Stimulated activated CD4-positive, alpha-beta T cell treated with anti-CD3 and anti-CD28 coated beads, Interleukin-15, amount 100 ng/mL, for 48 hours (primary cell): ENCODE measurements around the gene DDX11.
"Not testable (repeated sequence)": the region's sequence is repeated elsewhere in the genome, so short reads cannot be mapped to it uniquely, and the experiment has no call there.

Source experiments
- DNase-seq, 2 donors: peaks; one replicate each; pipeline ENCODE4 v3.0.0-alpha.2; 2020; ENCODE audit warnings: low read depth in 2 of 2

Gene DDX11

DNA sequence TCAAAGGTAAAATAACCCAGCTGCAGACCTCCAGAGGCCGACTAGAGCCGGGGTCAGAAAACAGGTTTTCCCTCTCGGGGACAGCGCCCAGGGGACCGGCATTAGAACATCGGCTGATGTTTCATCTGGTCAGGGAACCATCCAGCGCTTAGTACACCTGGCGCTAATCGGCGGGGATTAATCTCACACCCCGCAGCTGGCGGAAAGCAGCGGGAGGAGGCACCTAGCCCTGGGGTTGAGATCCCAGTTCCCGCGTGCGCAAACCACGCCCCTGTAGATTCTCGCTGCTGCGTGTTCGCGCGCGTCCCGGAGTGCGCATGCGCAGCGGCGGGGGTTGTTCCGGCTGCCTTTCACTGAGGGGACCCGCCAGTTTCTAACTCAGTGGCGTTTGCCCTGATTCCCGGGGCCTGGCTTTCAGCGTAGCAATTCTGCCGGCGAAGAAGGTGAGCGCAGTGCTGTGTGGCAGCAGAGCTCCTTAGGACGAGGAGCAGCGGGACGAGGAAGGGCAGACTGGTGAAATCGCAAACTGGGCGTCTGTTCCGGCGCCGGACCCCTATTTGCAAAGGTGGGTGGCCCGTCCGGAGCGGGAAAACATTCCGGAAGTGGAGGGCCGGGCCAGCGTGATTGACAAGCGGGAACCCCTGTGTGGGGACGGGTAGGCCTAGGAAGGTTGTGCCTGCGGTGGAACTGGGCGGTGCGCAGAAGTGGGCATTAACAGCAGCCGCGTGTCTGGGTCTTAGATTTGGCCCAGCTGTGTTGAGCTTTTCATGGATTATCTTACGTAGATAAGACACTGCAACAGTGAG is at the start of gene DDX11:
TSS of gene DDX11 (plus strand) at position 334 of the 806 bp plus-strand sequence. CDS start 4,534 bp downstream, outside the sequence.
- DNase-seq, result peak; percentile 87 to 90

DNA sequence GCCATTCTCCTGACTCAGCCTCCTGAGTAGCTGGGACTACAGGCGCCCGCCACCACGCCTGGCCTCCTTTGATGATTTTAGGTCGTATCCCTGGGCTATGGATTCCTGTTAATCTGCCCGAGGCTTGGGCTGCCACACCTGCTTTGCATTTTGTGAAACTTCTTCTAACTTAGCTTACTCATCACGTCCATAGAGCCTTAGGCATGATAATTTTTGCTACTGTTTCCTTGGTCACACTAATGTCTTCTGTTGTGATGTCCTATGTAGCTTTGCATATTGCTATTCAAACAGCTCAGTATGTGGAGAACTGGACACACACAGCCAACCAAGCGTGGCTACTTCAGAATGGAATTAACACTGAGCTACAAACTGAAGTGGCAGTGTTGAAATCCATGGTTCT is 47.5 kb upstream of the DDX11 start:
- DNase-seq, result no peak

DNA sequence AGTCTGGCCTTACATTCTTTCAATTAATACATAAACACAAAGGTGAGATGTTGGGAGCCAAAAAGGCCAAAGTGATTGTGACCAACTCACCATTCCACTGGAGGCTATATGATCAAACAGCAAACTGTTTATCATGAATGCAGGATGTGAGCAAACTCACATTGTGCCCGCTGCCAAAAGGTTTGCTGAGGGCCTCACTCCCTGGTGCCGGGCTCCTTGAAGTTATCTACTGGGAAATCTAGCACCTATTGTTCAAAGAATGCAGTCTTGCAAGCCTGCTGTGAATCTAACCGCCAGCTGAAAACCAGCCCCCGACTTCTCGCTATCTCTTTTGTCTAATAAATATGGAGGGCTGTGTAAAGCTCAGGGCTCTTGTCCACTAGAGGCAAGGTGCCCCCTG is 46.7 kb upstream of the DDX11 start:
- DNase-seq, result not testable (repeated sequence)

GRCh38 chr12:31029468-31029867 is 44.2 kb upstream of the DDX11 start:
- DNase-seq, result no peak

DNA sequence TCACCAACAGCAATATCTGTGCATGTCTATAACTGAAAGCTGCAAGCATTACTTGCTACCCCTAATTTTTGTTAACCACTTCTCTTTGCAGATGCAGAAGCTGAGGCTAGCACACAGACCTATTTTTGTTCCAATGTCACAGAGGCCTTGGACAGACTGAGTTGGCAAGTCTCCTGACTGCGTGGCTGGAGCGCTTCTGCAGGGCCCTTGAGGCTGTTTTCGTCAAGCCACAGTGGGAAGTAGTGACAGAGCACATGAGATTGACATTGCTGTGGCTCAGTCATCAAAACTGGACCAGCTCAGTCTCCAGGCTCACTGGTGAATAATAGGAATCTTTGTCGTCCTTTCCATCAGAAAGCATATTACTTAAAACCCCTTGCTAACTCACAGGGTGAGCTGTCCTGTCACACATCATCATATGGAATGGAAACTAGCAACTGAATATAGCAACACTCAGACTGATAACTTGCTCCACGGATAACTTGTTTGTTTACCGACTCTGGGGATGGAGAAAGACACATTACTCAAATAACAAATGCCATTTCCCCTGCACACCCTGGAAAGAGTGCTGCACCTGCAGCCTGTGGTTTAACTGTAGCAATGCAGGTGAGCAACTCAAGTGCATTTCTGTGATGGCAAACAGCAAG is 43.6 kb upstream of the DDX11 start:
- no peak for DNase-seq

DNA sequence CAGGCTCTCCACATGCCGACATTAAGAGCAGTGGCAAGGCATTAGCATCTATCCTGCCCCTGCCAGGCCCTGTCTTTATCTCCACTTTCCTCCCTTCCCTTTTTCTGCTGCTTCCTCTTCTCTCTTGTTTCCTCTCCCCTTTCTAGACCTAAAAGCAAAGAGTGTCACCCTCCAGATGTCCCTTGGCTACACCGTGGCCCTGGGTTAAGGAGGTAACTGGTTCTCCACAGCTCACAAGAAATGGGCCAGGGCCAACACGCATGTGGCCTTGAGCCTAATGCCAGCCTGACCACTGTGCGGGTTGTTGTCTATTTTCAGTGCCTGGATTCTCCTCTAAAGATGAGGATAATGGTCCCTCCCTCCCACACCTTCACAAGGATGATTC is 41.7 kb upstream of the DDX11 start:
- no peak for DNase-seq

DNA sequence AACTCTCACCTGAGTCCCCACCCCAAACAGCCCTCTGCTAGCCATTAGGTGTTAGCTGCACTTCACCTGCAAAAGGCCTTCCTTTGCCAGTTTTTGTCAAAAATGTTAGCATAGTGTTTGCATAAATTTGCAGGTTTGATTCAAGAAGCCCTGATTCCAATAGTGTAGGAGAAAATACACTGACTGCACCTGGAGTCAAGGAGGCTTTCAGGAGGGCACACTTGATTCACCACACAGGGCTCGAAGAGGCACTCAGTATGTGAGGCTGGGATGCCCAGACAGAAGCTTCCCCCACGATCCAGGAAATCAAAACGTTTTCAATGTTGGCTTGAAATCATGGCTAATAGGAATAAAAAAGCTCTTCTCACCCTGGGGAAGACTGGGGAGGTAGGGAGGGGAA is 40.5 kb upstream of the DDX11 start:
- no peak for DNase-seq

DNA sequence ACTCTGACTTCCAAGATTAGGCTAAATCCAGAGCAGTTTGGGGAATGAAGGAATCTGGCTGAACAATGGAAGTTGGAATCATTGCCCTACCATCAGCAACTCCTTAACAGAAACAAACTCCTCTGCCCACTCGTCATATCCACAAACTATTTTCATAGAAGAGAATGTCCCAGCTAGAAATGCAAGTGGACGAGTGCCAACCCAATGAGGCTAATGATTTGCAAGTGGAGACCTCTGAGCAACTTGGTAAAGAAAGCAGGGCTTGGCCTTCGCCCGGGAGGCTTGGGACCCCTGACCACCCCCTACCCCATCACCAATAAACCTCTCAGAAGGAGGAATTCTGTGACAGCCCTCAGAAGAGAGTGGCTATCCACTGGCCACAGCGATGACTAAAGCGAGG is 40.0 kb upstream of the DDX11 start:
- DNase-seq, result no peak

- no peak for DNase-seq
These were observed 39.3 kb upstream of the DDX11 start for GRCh38 chr12:31034372-31034771.

DNA sequence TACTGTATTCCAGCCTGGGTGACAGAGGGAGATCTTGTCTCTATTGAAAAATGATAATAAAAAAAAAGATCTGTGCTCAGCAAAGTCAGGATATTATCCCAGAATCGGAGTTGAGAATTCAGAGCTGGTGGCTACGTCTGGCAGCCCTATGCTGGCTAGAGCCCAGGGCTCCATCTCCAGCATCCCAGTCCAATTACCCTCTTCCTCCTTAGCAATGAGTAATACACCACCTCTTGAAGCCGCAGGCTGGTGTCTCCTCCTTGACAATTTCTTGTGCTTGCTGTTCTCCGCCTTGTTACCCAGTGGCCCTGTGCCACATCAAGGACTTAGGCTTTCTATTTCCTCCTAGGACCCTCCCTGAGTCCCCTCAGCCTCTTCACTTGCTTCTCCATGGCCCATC is 38.4 kb upstream of the DDX11 start:
- DNase-seq, result no peak

- no peak for DNase-seq
These were observed 37.5 kb upstream of the DDX11 start for GRCh38 chr12:31035967-31036665.

- DNase-seq, result no peak
These were observed 36.6 kb upstream of the DDX11 start for GRCh38 chr12:31037028-31037427.

- no peak for DNase-seq
These were observed 35.7 kb upstream of the DDX11 start for GRCh38 chr12:31037931-31038330.

- no peak for DNase-seq
These were observed 32.6 kb upstream of the DDX11 start for GRCh38 chr12:31041033-31041564.

- DNase-seq, result not testable (repeated sequence)
These were observed 23.5 kb upstream of the DDX11 start for GRCh38 chr12:31050143-31050542.

- DNase-seq, result not testable (repeated sequence)
These were observed 23.1 kb upstream of the DDX11 start for GRCh38 chr12:31050548-31050947.

DNA sequence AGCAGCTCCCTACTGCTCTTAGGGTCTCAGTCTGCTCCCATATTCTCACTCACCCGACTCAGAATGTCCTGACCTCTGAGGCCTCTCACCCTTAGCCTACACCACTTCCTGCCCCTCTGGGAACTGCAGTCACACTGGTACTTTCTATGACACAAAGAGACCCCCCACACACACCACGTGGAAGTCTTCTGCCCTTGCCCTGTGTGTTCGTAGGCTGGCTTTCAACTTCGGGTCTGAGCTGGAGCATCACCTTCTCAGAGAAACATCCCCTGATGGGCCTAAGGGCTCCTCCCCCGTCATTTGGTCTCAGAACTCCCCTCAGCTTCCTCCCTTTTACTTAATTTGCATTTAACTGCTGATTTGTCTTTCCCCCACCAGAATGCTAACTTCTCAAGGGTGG is 22.0 kb upstream of the DDX11 start:
- DNase-seq, result peak; percentile 22 to 24

GRCh38 chr12:31052121-31052520 is 21.5 kb upstream of the DDX11 start:
- DNase-seq, result not testable (repeated sequence)

- DNase-seq, result not testable (repeated sequence)
These were observed 20.8 kb upstream of the DDX11 start for GRCh38 chr12:31052666-31053439.

GRCh38 chr12:31053944-31054343 is 19.7 kb upstream of the DDX11 start:
- not testable (repeated sequence) for DNase-seq

DNA sequence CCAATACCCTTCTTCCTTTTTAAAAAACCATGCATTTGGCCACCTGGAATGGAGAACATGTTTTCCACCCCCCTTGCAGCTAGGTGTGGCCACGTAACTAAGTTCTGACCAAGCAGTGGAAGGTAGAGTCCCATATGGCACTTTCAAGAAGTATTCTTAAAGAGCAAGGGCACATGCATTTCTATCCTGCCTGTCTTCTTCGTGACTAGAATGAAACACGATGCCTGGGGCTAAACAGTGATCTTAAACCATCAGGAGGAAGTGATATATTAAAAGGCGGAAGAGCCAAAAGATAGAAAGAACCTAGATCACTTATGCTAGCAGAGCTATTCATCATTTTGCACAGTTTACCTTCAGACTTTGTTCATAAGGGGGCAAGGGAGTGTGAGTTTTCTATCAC is 16.0 kb upstream of the DDX11 start:
- no peak for DNase-seq

GRCh38 chr12:31066196-31066595 is 7.5 kb upstream of the DDX11 start:
- DNase-seq, result not testable (repeated sequence)
